ENCODE data around the gene RARS1.

The RARS1 gene

GRCh38 chr5:168562279-168562678 is 76.0 kb downstream of the RARS1 start:
- no peak for DNase-seq

DNA sequence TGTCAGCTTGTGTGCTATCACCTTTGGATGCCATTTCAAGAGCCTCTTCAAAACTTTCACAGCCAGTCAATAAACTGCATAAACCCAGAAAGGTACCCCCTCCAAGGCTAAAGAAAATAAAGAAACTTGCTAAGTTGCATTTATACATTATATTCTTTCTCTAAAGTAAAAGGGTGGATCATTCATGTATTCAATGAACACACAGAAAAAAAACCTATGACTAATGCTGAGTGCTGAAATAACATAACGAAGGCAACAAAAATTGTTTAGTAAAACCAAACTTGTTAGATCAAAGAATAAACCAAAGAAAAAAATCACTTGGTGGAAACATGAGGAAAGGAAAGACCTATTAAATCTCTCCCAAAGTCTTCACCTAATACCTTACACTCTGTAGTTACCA is 77.7 kb downstream of the RARS1 start:
- no peak for DNase-seq

GRCh38 chr5:168568738-168569137 is 82.5 kb downstream of the RARS1 start:
- no peak for DNase-seq

Data from NCI-H1417 treated with DMSO at 0.1 percent for 48 hours (cell line).